Measurements from ENCODE around the gene HOXB9.

DNA sequence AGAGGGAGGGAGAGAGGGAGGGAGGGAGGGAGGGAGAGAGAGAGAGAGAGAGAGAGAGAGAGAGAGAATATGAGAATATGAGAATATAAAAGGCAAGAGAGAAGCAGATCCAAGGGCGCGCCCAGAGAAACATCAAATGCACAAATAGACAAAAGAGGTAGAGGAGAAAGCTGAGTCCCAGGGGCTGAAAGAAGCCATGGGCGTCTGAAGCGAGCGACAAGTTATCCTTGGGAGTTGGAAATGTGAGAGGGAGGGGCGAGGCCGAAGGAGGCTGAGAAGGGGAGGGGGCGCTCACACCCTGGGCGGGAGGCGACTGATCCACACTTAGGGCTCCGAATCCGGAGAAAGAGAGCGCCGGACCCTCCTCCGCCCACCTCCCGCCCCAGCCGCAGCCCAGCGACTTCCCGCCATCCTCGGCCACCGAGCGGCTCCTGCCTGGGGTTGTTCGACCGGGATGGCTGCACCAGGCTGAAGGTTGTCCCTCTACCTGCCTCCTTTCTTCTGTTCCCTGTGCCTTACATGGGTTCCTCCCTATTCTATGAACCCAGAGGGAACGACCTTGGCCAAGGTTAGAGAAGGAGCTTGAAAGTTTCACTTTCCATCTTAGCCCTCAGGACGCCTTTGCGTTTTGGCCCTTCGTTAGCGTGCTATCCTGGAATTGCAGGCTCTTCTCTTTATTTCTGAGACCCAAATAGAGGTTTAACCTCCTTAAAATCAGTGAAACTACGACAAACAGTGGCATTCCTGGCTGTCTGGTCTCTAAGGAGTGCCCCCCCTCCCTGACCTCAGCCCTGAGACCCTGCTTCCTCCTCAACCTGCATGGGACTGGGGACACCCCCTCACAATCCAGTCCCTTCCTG is 21.2 kb upstream of the HOXB9 start:
- TF ChIP-seq, protein P1, sequence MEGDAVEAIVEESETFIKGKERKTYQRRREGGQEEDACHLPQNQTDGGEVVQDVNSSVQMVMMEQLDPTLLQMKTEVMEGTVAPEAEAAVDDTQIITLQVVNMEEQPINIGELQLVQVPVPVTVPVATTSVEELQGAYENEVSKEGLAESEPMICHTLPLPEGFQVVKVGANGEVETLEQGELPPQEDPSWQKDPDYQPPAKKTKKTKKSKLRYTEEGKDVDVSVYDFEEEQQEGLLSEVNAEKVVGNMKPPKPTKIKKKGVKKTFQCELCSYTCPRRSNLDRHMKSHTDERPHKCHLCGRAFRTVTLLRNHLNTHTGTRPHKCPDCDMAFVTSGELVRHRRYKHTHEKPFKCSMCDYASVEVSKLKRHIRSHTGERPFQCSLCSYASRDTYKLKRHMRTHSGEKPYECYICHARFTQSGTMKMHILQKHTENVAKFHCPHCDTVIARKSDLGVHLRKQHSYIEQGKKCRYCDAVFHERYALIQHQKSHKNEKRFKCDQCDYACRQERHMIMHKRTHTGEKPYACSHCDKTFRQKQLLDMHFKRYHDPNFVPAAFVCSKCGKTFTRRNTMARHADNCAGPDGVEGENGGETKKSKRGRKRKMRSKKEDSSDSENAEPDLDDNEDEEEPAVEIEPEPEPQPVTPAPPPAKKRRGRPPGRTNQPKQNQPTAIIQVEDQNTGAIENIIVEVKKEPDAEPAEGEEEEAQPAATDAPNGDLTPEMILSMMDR (IDR thresholded peaks at IDR 0.05; ENCODE audit: low read length): no peak
- TF ChIP-seq EZH2 (IDR thresholded peaks at IDR 0.05; ENCODE audit: borderline replicate concordance, low read length): no peak

Measured in OCI-LY1 (cell line).